HEK293 (cell line): Measurements from ENCODE around the gene GALNT6.
A peak's percentile ranks its signal among the peaks of the same experiment; 100 is the strongest.

ENCODE experiments used
- BCL11A ChIP-seq: fragments of 450-650 bp; formaldehyde crosslinking; IDR thresholded peaks from 2 replicates; pipeline ENCODE4 v1.5.1; 2016; ENCODE audit warnings: low read depth, missing biosample characterization, missing genetic modification characterization
- GLI2 ChIP-seq: fragments of 450-650 bp; formaldehyde crosslinking; IDR thresholded peaks from 2 replicates; pipeline ENCODE4; 2017; ENCODE audit warnings: missing biosample characterization, missing genetic modification characterization, low read depth, borderline replicate concordance
- KLF8 ChIP-seq: fragments of 450-650 bp; formaldehyde crosslinking; IDR thresholded peaks from 2 replicates; pipeline ENCODE4 v1.5.1; 2016; ENCODE audit warnings: missing biosample characterization, missing genetic modification characterization
- OSR2 ChIP-seq: fragments of 450-650 bp; formaldehyde crosslinking; IDR thresholded peaks from 2 replicates; pipeline ENCODE4 v1.5.1; 2016; ENCODE audit warnings: missing biosample characterization, missing genetic modification characterization
- SETDB1 ChIP-seq: IDR thresholded peaks from one replicate; pipeline ENCODE4 v1.6.1; 2017; ENCODE audit warnings: mild to moderate bottlenecking, low read length, moderate library complexity, mixed read lengths; ENCODE audit not compliant: insufficient read length
- ZBTB17 ChIP-seq: fragments of 450-650 bp; formaldehyde crosslinking; IDR thresholded peaks from 2 replicates; pipeline ENCODE4 v1.5.1; 2016; ENCODE audit warnings: missing biosample characterization, missing genetic modification characterization
- ZBTB48 ChIP-seq: fragments of 450-650 bp; formaldehyde crosslinking; IDR thresholded peaks from 2 replicates; pipeline ENCODE4 v1.5.1; 2016; ENCODE audit warnings: missing biosample characterization, missing genetic modification characterization
- ZNF146 ChIP-seq: fragments of 450-650 bp; formaldehyde crosslinking; IDR thresholded peaks from 2 replicates; pipeline ENCODE4 v1.5.1; 2016; ENCODE audit warnings: missing biosample characterization, missing genetic modification characterization
- ZNF184 ChIP-seq: fragments of 450-650 bp; IDR thresholded peaks from 2 replicates; pipeline ENCODE4 v1.5.1; 2018; ENCODE audit warnings: missing biosample characterization, mild to moderate bottlenecking, missing genetic modification characterization
- ZNF292 ChIP-seq: fragments of 450-650 bp; formaldehyde crosslinking; IDR thresholded peaks from 2 replicates; pipeline ENCODE4 v1.5.1; 2016; ENCODE audit warnings: low read depth, missing biosample characterization, missing genetic modification characterization, borderline replicate concordance
- ZNF350 ChIP-seq: fragments of 450-650 bp; formaldehyde crosslinking; IDR thresholded peaks from 2 replicates; pipeline ENCODE4 v1.5.0; 2017; ENCODE audit warnings: missing biosample characterization, mild to moderate bottlenecking, missing genetic modification characterization
- ZNF354C ChIP-seq: fragments of 450-650 bp; formaldehyde crosslinking; IDR thresholded peaks from 2 replicates; pipeline ENCODE4 v1.5.1; 2016; ENCODE audit warnings: missing biosample characterization, missing genetic modification characterization, low read depth, borderline replicate concordance
- ZNF366 ChIP-seq: fragments of 450-650 bp; formaldehyde crosslinking; conservative IDR thresholded peaks from 2 replicates; pipeline ENCODE4 v1.5.1; 2016; ENCODE audit warnings: missing biosample characterization, missing genetic modification characterization
- ZNF394 ChIP-seq: fragments of 450-650 bp; formaldehyde crosslinking; IDR thresholded peaks from 2 replicates; pipeline ENCODE4 v1.5.1; 2016; ENCODE audit warnings: missing biosample characterization, missing genetic modification characterization, mild to moderate bottlenecking, moderate library complexity, borderline replicate concordance
- ZNF571 ChIP-seq: fragments of 450-650 bp; formaldehyde crosslinking; IDR thresholded peaks from 2 replicates; pipeline ENCODE4 v1.5.0; 2017; ENCODE audit warnings: missing biosample characterization, missing genetic modification characterization
- ZNF623 ChIP-seq: fragments of 450-650 bp; formaldehyde crosslinking; IDR thresholded peaks from 2 replicates; pipeline ENCODE4 v1.5.1; 2016; ENCODE audit warnings: missing biosample characterization, missing genetic modification characterization
- ZNF629 ChIP-seq: fragments of 450-650 bp; formaldehyde crosslinking; IDR thresholded peaks from 2 replicates; pipeline ENCODE4 v1.5.1; 2017; ENCODE audit warnings: missing biosample characterization, missing genetic modification characterization
- ZNF670 ChIP-seq: fragments of 450-650 bp; formaldehyde crosslinking; IDR thresholded peaks from 2 replicates; pipeline ENCODE4 v1.5.1; 2016; ENCODE audit warnings: missing biosample characterization, missing genetic modification characterization, low read depth
- TF ChIP-seq, protein P1 (sequence below): fragments of 450-650 bp; formaldehyde crosslinking; IDR thresholded peaks from 2 replicates; pipeline ENCODE4 v1.5.1; 2017; ENCODE audit warnings: missing biosample characterization, missing genetic modification characterization
- TF ChIP-seq, protein P2 (sequence below): fragments of 450-650 bp; formaldehyde crosslinking; IDR thresholded peaks from 2 replicates; pipeline ENCODE4 v1.5.1; 2016; ENCODE audit warnings: missing biosample characterization, missing genetic modification characterization
- TF ChIP-seq, protein P3 (sequence below): fragments of 450-650 bp; formaldehyde crosslinking; IDR thresholded peaks from 2 replicates; pipeline ENCODE4 v1.5.1; 2016; ENCODE audit warnings: missing biosample characterization, missing genetic modification characterization
- TF ChIP-seq, protein P4 (sequence below): fragments of 450-650 bp; IDR thresholded peaks from 2 replicates; pipeline ENCODE4 v1.5.1; 2018; ENCODE audit warnings: missing biosample characterization, mild to moderate bottlenecking, missing genetic modification characterization
- TF ChIP-seq, protein P5 (sequence below): fragments of 450-650 bp; formaldehyde crosslinking; IDR thresholded peaks from 2 replicates; pipeline ENCODE4 v1.5.1; 2016; ENCODE audit warnings: missing biosample characterization, missing genetic modification characterization, borderline replicate concordance
- TF ChIP-seq, protein P6 (sequence below): fragments of 450-650 bp; formaldehyde crosslinking; IDR thresholded peaks from 2 replicates; pipeline ENCODE4 v1.5.1; 2017; ENCODE audit warnings: missing biosample characterization, missing genetic modification characterization
- TF ChIP-seq, protein P7 (sequence below): fragments of 450-650 bp; formaldehyde crosslinking; IDR thresholded peaks from 2 replicates; pipeline ENCODE4 v1.5.1; 2016; ENCODE audit warnings: missing biosample characterization, missing genetic modification characterization, low read depth

The GALNT6 gene

DNA sequence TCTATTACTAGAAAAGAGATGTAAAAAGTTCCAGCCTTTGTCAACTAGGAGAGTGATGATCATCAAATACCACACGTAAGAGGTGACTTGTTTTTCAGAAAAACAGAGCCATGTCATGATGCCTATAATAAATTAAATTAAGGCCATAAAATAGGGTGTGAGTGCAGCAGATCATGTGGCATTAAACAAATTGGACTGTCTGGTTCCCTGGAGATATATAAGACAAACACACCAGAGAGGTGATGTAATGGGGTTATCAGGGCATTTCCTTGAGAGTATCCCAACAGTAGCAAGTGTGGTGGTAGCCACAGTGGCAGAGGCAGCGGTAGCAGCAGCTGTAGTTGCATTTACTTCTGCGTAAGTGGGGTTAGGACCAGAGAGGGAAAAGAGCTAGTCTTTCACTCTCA, 14.6 kb upstream of the GALNT6 start (continued):
- TF ChIP-seq, protein P1, sequence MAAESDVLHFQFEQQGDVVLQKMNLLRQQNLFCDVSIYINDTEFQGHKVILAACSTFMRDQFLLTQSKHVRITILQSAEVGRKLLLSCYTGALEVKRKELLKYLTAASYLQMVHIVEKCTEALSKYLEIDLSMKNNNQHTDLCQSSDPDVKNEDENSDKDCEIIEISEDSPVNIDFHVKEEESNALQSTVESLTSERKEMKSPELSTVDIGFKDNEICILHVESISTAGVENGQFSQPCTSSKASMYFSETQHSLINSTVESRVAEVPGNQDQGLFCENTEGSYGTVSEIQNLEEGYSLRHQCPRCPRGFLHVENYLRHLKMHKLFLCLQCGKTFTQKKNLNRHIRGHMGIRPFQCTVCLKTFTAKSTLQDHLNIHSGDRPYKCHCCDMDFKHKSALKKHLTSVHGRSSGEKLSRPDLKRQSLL (tag by site-specific recombination): no peak
- no peak for TF ChIP-seq ZNF146 (tag by site-specific recombination)
- peak; percentile 83 for TF ChIP-seq GLI2
- TF ChIP-seq ZNF350 (tag by site-specific recombination): no peak
- no peak for TF ChIP-seq ZNF571 (tag by site-specific recombination)
- TF ChIP-seq OSR2 (tag by site-specific recombination): peak; percentile 100
- 0 out of 2 replicates have a peak, but pooled peaks have one; percentile 16 for TF ChIP-seq ZNF184 (tag by site-specific recombination)
- no peak for TF ChIP-seq ZNF670 (tag by site-specific recombination)
- no peak for TF ChIP-seq ZNF354C (tag by site-specific recombination)
- peak; percentile 35; the same call in 1 of the 2 replicates for TF ChIP-seq KLF8 (tag by site-specific recombination)
- peak; percentile 73 for TF ChIP-seq ZNF366 (tag by site-specific recombination)
- peak; percentile 61 for TF ChIP-seq ZNF394 (tag by site-specific recombination)
- no peak for TF ChIP-seq ZNF623 (tag by site-specific recombination)
- TF ChIP-seq ZNF629 (tag by site-specific recombination): peak; percentile 87
- TF ChIP-seq ZBTB48 (tag by site-specific recombination): no peak
- TF ChIP-seq, protein P2, sequence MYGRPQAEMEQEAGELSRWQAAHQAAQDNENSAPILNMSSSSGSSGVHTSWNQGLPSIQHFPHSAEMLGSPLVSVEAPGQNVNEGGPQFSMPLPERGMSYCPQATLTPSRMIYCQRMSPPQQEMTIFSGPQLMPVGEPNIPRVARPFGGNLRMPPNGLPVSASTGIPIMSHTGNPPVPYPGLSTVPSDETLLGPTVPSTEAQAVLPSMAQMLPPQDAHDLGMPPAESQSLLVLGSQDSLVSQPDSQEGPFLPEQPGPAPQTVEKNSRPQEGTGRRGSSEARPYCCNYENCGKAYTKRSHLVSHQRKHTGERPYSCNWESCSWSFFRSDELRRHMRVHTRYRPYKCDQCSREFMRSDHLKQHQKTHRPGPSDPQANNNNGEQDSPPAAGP (tag by site-specific recombination): peak; percentile 95
- no peak for TF ChIP-seq BCL11A
- TF ChIP-seq, protein P3, sequence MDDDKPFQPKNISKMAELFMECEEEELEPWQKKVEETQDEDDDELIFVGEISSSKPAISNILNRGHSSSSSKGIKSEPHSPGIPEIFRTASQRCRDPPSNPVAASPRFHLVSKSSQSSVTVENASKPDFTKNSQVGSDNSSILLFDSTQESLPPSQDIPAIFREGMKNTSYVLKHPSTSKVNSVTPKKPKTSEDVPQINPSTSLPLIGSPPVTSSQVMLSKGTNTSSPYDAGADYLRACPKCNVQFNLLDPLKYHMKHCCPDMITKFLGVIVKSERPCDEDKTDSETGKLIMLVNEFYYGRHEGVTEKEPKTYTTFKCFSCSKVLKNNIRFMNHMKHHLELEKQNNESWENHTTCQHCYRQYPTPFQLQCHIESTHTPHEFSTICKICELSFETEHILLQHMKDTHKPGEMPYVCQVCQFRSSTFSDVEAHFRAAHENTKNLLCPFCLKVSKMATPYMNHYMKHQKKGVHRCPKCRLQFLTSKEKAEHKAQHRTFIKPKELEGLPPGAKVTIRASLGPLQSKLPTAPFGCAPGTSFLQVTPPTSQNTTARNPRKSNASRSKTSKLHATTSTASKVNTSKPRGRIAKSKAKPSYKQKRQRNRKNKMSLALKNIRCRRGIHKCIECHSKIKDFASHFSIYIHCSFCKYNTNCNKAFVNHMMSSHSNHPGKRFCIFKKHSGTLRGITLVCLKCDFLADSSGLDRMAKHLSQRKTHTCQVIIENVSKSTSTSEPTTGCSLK: no peak
- TF ChIP-seq ZNF292: no peak
- no peak for TF ChIP-seq SETDB1
- TF ChIP-seq, protein P4, sequence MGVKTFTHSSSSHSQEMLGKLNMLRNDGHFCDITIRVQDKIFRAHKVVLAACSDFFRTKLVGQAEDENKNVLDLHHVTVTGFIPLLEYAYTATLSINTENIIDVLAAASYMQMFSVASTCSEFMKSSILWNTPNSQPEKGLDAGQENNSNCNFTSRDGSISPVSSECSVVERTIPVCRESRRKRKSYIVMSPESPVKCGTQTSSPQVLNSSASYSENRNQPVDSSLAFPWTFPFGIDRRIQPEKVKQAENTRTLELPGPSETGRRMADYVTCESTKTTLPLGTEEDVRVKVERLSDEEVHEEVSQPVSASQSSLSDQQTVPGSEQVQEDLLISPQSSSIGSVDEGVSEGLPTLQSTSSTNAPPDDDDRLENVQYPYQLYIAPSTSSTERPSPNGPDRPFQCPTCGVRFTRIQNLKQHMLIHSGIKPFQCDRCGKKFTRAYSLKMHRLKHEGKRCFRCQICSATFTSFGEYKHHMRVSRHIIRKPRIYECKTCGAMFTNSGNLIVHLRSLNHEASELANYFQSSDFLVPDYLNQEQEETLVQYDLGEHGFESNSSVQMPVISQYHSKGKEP (tag by site-specific recombination): peak; percentile 93
- TF ChIP-seq, protein P5, sequence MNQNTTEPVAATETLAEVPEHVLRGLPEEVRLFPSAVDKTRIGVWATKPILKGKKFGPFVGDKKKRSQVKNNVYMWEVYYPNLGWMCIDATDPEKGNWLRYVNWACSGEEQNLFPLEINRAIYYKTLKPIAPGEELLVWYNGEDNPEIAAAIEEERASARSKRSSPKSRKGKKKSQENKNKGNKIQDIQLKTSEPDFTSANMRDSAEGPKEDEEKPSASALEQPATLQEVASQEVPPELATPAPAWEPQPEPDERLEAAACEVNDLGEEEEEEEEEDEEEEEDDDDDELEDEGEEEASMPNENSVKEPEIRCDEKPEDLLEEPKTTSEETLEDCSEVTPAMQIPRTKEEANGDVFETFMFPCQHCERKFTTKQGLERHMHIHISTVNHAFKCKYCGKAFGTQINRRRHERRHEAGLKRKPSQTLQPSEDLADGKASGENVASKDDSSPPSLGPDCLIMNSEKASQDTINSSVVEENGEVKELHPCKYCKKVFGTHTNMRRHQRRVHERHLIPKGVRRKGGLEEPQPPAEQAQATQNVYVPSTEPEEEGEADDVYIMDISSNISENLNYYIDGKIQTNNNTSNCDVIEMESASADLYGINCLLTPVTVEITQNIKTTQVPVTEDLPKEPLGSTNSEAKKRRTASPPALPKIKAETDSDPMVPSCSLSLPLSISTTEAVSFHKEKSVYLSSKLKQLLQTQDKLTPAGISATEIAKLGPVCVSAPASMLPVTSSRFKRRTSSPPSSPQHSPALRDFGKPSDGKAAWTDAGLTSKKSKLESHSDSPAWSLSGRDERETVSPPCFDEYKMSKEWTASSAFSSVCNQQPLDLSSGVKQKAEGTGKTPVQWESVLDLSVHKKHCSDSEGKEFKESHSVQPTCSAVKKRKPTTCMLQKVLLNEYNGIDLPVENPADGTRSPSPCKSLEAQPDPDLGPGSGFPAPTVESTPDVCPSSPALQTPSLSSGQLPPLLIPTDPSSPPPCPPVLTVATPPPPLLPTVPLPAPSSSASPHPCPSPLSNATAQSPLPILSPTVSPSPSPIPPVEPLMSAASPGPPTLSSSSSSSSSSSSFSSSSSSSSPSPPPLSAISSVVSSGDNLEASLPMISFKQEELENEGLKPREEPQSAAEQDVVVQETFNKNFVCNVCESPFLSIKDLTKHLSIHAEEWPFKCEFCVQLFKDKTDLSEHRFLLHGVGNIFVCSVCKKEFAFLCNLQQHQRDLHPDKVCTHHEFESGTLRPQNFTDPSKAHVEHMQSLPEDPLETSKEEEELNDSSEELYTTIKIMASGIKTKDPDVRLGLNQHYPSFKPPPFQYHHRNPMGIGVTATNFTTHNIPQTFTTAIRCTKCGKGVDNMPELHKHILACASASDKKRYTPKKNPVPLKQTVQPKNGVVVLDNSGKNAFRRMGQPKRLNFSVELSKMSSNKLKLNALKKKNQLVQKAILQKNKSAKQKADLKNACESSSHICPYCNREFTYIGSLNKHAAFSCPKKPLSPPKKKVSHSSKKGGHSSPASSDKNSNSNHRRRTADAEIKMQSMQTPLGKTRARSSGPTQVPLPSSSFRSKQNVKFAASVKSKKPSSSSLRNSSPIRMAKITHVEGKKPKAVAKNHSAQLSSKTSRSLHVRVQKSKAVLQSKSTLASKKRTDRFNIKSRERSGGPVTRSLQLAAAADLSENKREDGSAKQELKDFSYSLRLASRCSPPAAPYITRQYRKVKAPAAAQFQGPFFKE: no peak
- TF ChIP-seq, protein P6, sequence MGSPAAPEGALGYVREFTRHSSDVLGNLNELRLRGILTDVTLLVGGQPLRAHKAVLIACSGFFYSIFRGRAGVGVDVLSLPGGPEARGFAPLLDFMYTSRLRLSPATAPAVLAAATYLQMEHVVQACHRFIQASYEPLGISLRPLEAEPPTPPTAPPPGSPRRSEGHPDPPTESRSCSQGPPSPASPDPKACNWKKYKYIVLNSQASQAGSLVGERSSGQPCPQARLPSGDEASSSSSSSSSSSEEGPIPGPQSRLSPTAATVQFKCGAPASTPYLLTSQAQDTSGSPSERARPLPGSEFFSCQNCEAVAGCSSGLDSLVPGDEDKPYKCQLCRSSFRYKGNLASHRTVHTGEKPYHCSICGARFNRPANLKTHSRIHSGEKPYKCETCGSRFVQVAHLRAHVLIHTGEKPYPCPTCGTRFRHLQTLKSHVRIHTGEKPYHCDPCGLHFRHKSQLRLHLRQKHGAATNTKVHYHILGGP (tag by site-specific recombination): peak; percentile 90
- TF ChIP-seq ZBTB17 (tag by site-specific recombination): peak; percentile 29; the same call in 1 of the 2 replicates
- TF ChIP-seq, protein P7, sequence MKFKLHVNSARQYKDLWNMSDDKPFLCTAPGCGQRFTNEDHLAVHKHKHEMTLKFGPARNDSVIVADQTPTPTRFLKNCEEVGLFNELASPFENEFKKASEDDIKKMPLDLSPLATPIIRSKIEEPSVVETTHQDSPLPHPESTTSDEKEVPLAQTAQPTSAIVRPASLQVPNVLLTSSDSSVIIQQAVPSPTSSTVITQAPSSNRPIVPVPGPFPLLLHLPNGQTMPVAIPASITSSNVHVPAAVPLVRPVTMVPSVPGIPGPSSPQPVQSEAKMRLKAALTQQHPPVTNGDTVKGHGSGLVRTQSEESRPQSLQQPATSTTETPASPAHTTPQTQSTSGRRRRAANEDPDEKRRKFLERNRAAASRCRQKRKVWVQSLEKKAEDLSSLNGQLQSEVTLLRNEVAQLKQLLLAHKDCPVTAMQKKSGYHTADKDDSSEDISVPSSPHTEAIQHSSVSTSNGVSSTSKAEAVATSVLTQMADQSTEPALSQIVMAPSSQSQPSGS (tag by site-specific recombination): peak; percentile 85
